Left ventricle myocardium inferior (tissue), 1 donor: ENCODE data around the gene HSD17B11. TPM values are rescaled to one million over a fixed set of nuclear protein-coding genes. Genes with fewer than 3 reads are reported as not detected.

Source experiments
- DNase-seq: peaks from one replicate; pipeline ENCODE4 v3.0.0-alpha.2; 2020
- H3K27ac ChIP-seq: fragments of 200-600 bp; replicated peaks from 2 replicates; pipeline ENCODE4 v1.8.0; 2021
- H3K27me3 ChIP-seq: fragments of 200-600 bp; 2 replicates; pipeline ENCODE4 v1.8.0; 2021; ENCODE audit warnings: low read depth
- H3K36me3 ChIP-seq: fragments of 200-600 bp; 2 replicates; pipeline ENCODE4 v1.8.0; 2021
- H3K4me1 ChIP-seq: fragments of 200-600 bp; 2 replicates; pipeline ENCODE4 v1.8.0; 2021
- H3K4me3 ChIP-seq: fragments of 200-600 bp; 2 replicates; pipeline ENCODE4 v1.8.0; 2021; ENCODE audit warnings: mild to moderate bottlenecking, moderate library complexity
- H3K9me3 ChIP-seq: fragments of 200-600 bp; replicated peaks from 2 replicates; pipeline ENCODE4 v1.8.0; 2021
- CTCF ChIP-seq: fragments of 200-600 bp; IDR thresholded peaks from 2 replicates; pipeline ENCODE4 v1.8.0; 2021; ENCODE audit warnings: antibody characterized with exemption, mild to moderate bottlenecking, borderline replicate concordance
- intact Hi-C: fragments of 100-400 bp; cut with micrococcal nuclease; formaldehyde crosslinking; loops from one replicate; pipeline ENCODE4 v1.11.0; 2022
- microRNA-seq: library from miRNA; unstranded; fragments of <30 nt; microRNA quantifications from one replicate; pipeline ENCODE4 v1.2.0, GENCODE V29; 2020
- total RNA-seq: library from RNA; stranded (reverse); fragmentation: NEBNext Ultra II Directional; extraction: Animal tissue kit (Norgen Biotek cat#: 25700); gene quantifications from one replicate; pipeline ENCODE4 v1.2.1, GENCODE V29; 2021
- donor health status: DM: no; HTN: yes; CAD: no; lungs with severe emphysema.

HSD17B11 gene
- total RNA-seq, 1 donor from 2014 or later = 11.7 TPM

GRCh38 chr4:87286970-87287369 is 104.0 kb downstream of the HSD17B11 start:
- Histone ChIP-seq H3K9me3 (peaks cover 37% of the 10 kb centered on the region), H3K4me3 (no peak overlapping the region), H3K36me3 (no peaks in the 10 kb centered on the region), H3K4me1 (no peaks in the 10 kb centered on the region), H3K27me3 (no peaks in the 10 kb centered on the region), H3K27ac (no peak overlapping the region)
- intact Hi-C loops = no loop called here
- no peak for DNase-seq
- TF ChIP-seq CTCF = no peak

Small RNAs within 50 kb of the gene (microRNA-seq; reads per million reads assigned to microRNA genes)
- not detected for gene MIR5705

Other genes starting within 250 kb of the HSD17B11 start
- 11.7 TPM for gene KLHL8, start 170.6 kb downstream of the HSD17B11 start, total RNA-seq
- gene HSD17B13, start 68.3 kb downstream of the HSD17B11 start, total RNA-seq = 0.08 TPM
- 29.2 TPM for gene NUDT9, start 31.4 kb upstream of the HSD17B11 start, total RNA-seq
- 292 TPM for gene SPARCL1, start 138.2 kb upstream of the HSD17B11 start, total RNA-seq
- not detected for gene DSPP, start 217.3 kb upstream of the HSD17B11 start, total RNA-seq